Measurements from ENCODE around the gene ANKRD63.

- TF ChIP-seq ZFP37 (CRISPR knock-in tag; IDR thresholded peaks at IDR 0.05; ENCODE audit: borderline replicate concordance) (no peak), ADNP (CRISPR knock-in tag; IDR thresholded peaks at IDR 0.05) (no peak), ZNF496 (CRISPR knock-in tag; IDR thresholded peaks at IDR 0.05; ENCODE audit: insufficient replicate concordance) (no peak), DPF2 (CRISPR knock-in tag; IDR thresholded peaks at IDR 0.05; ENCODE audit: borderline replicate concordance, low read depth) (no peak), KIAA2018 (CRISPR knock-in tag; IDR thresholded peaks at IDR 0.05; ENCODE audit: borderline replicate concordance) (no peak), SP140L (CRISPR knock-in tag; IDR thresholded peaks at IDR 0.05; ENCODE audit: borderline replicate concordance) (no peak), ZKSCAN5 (CRISPR knock-in tag; IDR thresholded peaks at IDR 0.05) (no peak), CTCF (CRISPR knock-in tag; IDR thresholded peaks at IDR 0.05) (no peak), TBP (CRISPR knock-in tag; IDR thresholded peaks at IDR 0.05) (no peak), POLR2AphosphoS5 (IDR thresholded peaks at IDR 0.05; ENCODE audit: low read depth, low read length) (no peak), ZNF335 (CRISPR knock-in tag; IDR thresholded peaks at IDR 0.05) (no peak), ZNF7 (CRISPR knock-in tag; IDR thresholded peaks at IDR 0.05) (no peak)
- TF ChIP-seq, protein P1, sequence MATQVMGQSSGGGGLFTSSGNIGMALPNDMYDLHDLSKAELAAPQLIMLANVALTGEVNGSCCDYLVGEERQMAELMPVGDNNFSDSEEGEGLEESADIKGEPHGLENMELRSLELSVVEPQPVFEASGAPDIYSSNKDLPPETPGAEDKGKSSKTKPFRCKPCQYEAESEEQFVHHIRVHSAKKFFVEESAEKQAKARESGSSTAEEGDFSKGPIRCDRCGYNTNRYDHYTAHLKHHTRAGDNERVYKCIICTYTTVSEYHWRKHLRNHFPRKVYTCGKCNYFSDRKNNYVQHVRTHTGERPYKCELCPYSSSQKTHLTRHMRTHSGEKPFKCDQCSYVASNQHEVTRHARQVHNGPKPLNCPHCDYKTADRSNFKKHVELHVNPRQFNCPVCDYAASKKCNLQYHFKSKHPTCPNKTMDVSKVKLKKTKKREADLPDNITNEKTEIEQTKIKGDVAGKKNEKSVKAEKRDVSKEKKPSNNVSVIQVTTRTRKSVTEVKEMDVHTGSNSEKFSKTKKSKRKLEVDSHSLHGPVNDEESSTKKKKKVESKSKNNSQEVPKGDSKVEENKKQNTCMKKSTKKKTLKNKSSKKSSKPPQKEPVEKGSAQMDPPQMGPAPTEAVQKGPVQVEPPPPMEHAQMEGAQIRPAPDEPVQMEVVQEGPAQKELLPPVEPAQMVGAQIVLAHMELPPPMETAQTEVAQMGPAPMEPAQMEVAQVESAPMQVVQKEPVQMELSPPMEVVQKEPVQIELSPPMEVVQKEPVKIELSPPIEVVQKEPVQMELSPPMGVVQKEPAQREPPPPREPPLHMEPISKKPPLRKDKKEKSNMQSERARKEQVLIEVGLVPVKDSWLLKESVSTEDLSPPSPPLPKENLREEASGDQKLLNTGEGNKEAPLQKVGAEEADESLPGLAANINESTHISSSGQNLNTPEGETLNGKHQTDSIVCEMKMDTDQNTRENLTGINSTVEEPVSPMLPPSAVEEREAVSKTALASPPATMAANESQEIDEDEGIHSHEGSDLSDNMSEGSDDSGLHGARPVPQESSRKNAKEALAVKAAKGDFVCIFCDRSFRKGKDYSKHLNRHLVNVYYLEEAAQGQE (IDR thresholded peaks at IDR 0.05; ENCODE audit: borderline replicate concordance in 1 of 2, low read depth in 1 of 2, low read length in 2 of 2), result no peak
- TF ChIP-seq, protein P2, sequence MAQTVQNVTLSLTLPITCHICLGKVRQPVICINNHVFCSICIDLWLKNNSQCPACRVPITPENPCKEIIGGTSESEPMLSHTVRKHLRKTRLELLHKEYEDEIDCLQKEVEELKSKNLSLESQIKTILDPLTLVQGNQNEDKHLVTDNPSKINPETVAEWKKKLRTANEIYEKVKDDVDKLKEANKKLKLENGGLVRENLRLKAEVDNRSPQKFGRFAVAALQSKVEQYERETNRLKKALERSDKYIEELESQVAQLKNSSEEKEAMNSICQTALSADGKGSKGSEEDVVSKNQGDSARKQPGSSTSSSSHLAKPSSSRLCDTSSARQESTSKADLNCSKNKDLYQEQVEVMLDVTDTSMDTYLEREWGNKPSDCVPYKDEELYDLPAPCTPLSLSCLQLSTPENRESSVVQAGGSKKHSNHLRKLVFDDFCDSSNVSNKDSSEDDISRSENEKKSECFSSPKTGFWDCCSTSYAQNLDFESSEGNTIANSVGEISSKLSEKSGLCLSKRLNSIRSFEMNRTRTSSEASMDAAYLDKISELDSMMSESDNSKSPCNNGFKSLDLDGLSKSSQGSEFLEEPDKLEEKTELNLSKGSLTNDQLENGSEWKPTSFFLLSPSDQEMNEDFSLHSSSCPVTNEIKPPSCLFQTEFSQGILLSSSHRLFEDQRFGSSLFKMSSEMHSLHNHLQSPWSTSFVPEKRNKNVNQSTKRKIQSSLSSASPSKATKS (CRISPR knock-in tag; IDR thresholded peaks at IDR 0.05), result no peak
Observed at GRCh38 chr15:40271685-40272484, 11.0 kb downstream of the ANKRD63 start.
